ENCODE measurements around the gene FAM20B. TPM values are rescaled to one million over a fixed set of nuclear protein-coding genes. Genes with fewer than 3 reads are reported as not detected.

The FAM20B gene
- total and polyA plus RNA-seq, 2 of the 13 experiments (the other 11 are each of a cell fraction or from before 2014, with no cell fraction given) = 13.8 to 26.9 TPM

DNA sequence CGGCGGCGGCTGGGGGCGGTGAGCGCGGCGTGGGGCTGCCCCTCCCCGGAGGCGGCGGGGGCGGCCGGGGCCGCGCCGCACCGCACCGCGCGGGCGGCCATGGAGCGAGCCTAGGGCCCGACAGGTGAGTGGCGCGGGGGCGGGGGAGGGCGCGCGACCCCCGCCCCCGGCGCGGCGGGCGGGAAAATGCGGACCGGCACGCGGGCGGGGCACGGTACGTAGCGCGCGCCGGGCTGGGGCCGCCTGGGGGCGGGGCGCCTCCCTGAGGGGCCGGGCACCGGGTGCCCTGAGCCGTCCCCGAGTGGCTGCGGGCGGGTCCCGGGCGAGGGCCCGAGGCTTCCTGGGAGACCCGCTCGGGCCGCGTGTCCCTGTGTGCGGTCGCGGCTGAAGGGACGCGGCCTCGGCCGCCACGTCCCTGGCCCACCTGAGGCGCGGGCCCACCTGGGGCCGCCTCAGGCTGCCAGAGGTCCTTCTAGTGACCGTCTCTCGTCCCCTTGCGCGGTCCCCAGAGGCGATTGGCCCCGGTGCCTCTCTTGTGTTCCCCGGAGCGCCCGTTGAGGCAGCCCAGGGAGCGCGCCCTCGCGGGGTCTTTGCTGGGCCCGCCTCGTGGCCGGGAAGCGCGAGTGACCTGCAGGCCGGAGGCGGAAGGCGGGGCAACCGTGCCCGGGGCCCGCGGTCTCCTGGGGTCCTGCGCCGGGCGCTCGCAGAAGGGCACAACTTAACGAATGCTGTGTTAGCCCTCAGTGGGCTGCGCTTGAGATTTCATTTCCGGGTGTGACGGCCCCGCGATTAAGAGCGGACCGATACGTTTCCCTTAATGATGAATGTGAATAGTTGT lies 500 bp downstream of the FAM20B start (continued):
- TF ChIP-seq, protein P1, sequence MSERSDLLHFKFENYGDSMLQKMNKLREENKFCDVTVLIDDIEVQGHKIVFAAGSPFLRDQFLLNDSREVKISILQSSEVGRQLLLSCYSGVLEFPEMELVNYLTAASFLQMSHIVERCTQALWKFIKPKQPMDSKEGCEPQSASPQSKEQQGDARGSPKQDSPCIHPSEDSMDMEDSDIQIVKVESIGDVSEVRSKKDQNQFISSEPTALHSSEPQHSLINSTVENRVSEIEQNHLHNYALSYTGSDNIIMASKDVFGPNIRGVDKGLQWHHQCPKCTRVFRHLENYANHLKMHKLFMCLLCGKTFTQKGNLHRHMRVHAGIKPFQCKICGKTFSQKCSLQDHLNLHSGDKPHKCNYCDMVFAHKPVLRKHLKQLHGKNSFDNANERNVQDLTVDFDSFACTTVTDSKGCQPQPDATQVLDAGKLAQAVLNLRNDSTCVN (CRISPR knock-in tag; IDR thresholded peaks at IDR 0.05; ENCODE audit: borderline replicate concordance) = 0 out of 2 replicates have a peak, but pooled peaks have one; percentile 40
- TF ChIP-seq POLR2AphosphoS2 (IDR thresholded peaks at IDR 0.05; ENCODE audit: low read depth, low read length) (no peak), ZKSCAN1 (IDR thresholded peaks at IDR 0.05; ENCODE audit: low read length) (no peak), ZNF816 (CRISPR knock-in tag; IDR thresholded peaks at IDR 0.05; ENCODE audit: borderline replicate concordance) (peak; percentile 83; the same call in 1 of the 2 replicates), ZNF350 (CRISPR knock-in tag; IDR thresholded peaks at IDR 0.05; ENCODE audit: borderline replicate concordance, low read depth) (peak; percentile 28; the same call in 1 of the 2 replicates), PAX8 (CRISPR knock-in tag; IDR thresholded peaks at IDR 0.05; ENCODE audit: borderline replicate concordance) (no peak; the same call in 1 of the 2 replicates), ZBTB3 (CRISPR knock-in tag; IDR thresholded peaks at IDR 0.05; ENCODE audit: borderline replicate concordance, low read depth) (peak; percentile 37; the same call in 1 of the 2 replicates), ZNF138 (CRISPR knock-in tag; IDR thresholded peaks at IDR 0.05; ENCODE audit: low read depth) (0 out of 2 replicates have a peak, but pooled peaks have one; percentile 20), ZKSCAN8 (CRISPR knock-in tag; IDR thresholded peaks at IDR 0.05; ENCODE audit: borderline replicate concordance) (0 out of 2 replicates have a peak, but pooled peaks have one; percentile 35), ZNF878 (CRISPR knock-in tag; IDR thresholded peaks at IDR 0.05) (0 out of 2 replicates have a peak, but pooled peaks have one; percentile 29), NR2C2 (CRISPR knock-in tag; IDR thresholded peaks at IDR 0.05; ENCODE audit: borderline replicate concordance) (peak; percentile 47; the same call in 1 of the 2 replicates)
- TF ChIP-seq, protein P2, sequence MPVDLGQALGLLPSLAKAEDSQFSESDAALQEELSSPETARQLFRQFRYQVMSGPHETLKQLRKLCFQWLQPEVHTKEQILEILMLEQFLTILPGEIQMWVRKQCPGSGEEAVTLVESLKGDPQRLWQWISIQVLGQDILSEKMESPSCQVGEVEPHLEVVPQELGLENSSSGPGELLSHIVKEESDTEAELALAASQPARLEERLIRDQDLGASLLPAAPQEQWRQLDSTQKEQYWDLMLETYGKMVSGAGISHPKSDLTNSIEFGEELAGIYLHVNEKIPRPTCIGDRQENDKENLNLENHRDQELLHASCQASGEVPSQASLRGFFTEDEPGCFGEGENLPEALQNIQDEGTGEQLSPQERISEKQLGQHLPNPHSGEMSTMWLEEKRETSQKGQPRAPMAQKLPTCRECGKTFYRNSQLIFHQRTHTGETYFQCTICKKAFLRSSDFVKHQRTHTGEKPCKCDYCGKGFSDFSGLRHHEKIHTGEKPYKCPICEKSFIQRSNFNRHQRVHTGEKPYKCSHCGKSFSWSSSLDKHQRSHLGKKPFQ (CRISPR knock-in tag; IDR thresholded peaks at IDR 0.05; ENCODE audit: insufficient replicate concordance) = peak; percentile 61
- TF ChIP-seq, protein P3, sequence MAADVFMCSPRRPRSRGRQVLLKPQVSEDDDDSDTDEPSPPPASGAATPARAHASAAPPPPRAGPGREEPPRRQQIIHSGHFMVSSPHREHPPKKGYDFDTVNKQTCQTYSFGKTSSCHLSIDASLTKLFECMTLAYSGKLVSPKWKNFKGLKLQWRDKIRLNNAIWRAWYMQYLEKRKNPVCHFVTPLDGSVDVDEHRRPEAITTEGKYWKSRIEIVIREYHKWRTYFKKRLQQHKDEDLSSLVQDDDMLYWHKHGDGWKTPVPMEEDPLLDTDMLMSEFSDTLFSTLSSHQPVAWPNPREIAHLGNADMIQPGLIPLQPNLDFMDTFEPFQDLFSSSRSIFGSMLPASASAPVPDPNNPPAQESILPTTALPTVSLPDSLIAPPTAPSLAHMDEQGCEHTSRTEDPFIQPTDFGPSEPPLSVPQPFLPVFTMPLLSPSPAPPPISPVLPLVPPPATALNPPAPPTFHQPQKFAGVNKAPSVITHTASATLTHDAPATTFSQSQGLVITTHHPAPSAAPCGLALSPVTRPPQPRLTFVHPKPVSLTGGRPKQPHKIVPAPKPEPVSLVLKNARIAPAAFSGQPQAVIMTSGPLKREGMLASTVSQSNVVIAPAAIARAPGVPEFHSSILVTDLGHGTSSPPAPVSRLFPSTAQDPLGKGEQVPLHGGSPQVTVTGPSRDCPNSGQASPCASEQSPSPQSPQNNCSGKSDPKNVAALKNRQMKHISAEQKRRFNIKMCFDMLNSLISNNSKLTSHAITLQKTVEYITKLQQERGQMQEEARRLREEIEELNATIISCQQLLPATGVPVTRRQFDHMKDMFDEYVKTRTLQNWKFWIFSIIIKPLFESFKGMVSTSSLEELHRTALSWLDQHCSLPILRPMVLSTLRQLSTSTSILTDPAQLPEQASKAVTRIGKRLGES (CRISPR knock-in tag; IDR thresholded peaks at IDR 0.05; ENCODE audit: borderline replicate concordance) = 0 out of 2 replicates have a peak, but pooled peaks have one; percentile 15
- TF ChIP-seq, protein P4, sequence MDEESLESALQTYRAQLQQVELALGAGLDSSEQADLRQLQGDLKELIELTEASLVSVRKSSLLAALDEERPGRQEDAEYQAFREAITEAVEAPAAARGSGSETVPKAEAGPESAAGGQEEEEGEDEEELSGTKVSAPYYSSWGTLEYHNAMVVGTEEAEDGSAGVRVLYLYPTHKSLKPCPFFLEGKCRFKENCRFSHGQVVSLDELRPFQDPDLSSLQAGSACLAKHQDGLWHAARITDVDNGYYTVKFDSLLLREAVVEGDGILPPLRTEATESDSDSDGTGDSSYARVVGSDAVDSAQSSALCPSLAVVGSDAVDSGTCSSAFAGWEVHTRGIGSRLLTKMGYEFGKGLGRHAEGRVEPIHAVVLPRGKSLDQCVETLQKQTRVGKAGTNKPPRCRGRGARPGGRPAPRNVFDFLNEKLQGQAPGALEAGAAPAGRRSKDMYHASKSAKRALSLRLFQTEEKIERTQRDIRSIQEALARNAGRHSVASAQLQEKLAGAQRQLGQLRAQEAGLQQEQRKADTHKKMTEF (CRISPR knock-in tag; IDR thresholded peaks at IDR 0.05) = peak; percentile 80; the same call in 1 of the 2 replicates
- TF ChIP-seq, protein P5, sequence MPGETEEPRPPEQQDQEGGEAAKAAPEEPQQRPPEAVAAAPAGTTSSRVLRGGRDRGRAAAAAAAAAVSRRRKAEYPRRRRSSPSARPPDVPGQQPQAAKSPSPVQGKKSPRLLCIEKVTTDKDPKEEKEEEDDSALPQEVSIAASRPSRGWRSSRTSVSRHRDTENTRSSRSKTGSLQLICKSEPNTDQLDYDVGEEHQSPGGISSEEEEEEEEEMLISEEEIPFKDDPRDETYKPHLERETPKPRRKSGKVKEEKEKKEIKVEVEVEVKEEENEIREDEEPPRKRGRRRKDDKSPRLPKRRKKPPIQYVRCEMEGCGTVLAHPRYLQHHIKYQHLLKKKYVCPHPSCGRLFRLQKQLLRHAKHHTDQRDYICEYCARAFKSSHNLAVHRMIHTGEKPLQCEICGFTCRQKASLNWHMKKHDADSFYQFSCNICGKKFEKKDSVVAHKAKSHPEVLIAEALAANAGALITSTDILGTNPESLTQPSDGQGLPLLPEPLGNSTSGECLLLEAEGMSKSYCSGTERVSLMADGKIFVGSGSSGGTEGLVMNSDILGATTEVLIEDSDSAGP (CRISPR knock-in tag; IDR thresholded peaks at IDR 0.05; ENCODE audit: borderline replicate concordance) = peak; percentile 55; the same call in 1 of the 2 replicates
